Activated CD4-positive, alpha-beta T cell treated with anti-CD3 and anti-CD28 coated beads for 36 hours (primary cell): ENCODE data around the gene RTN4R. TPM values are rescaled to one million over a fixed set of nuclear protein-coding genes. Genes with fewer than 3 reads are reported as not detected.
"Not testable (repeated sequence)": the region's sequence is repeated elsewhere in the genome, so short reads cannot be mapped to it uniquely, and the experiment has no call there.

Source experiments
- ATAC-seq: fragments of 200-7000 bp; cut with Tn5 transposase; one replicate; pipeline ENCODE4 v1.10.0; 2021; ENCODE audit warnings: mild to moderate bottlenecking, moderate library complexity
- CTCF ChIA-PET: fragments of 350-600 bp; sonication (Branson Sonifier 250); formaldehyde crosslinking; loops from one replicate; lab custom pipeline; 2021; ENCODE audit warnings: antibody characterized with exemption; lab: Charles Lee
- POLR2A ChIA-PET: fragments of 350-600 bp; sonication (Branson Sonifier 250); formaldehyde crosslinking; loops from one replicate; lab custom pipeline; 2021; ENCODE audit warnings: antibody characterized with exemption, inconsistent platforms; lab: Charles Lee
- DNase-seq: peaks from one replicate; pipeline ENCODE4 v3.0.0-alpha.2; 2020
- H3K27ac Mint-ChIP-seq: one replicate; pipeline ENCODE4 v1.8.0; 2021; ENCODE audit warnings: mixed read lengths
- H3K27me3 Mint-ChIP-seq: one replicate; pipeline ENCODE4 v1.8.0; 2021; ENCODE audit warnings: mixed read lengths
- H3K36me3 Mint-ChIP-seq: one replicate; pipeline ENCODE4 v1.8.0; 2021; ENCODE audit warnings: low read depth, mixed read lengths
- H3K4me1 Mint-ChIP-seq: one replicate; pipeline ENCODE4 v1.8.0; 2021; ENCODE audit warnings: mixed read lengths
- H3K4me3 Mint-ChIP-seq: one replicate; pipeline ENCODE4 v1.8.0; 2021; ENCODE audit warnings: mild to moderate bottlenecking, moderate library complexity, mixed read lengths
- H3K9me3 Mint-ChIP-seq: one replicate; pipeline ENCODE4 v1.8.0; 2021; ENCODE audit warnings: low read depth, mixed read lengths
- intact Hi-C, 2 experiments: fragments of 100-400 bp; cut with DNase I in 1 of 2; cut with micrococcal nuclease in 1 of 2; formaldehyde crosslinking; loops; one replicate each; pipeline versions ENCODE4 v1.14.2 to v1.15.1; 2022 to 2024; cut with DNase I, micrococcal nuclease
- total RNA-seq, 2 experiments: library from RNA; stranded (reverse); gene quantifications; one replicate each; pipeline ENCODE4 v1.2.3, GENCODE V29; 2021

RTN4R gene
- total RNA-seq, 2 experiments from 2014 or later: 2.2 to 2.3 TPM

DNA sequence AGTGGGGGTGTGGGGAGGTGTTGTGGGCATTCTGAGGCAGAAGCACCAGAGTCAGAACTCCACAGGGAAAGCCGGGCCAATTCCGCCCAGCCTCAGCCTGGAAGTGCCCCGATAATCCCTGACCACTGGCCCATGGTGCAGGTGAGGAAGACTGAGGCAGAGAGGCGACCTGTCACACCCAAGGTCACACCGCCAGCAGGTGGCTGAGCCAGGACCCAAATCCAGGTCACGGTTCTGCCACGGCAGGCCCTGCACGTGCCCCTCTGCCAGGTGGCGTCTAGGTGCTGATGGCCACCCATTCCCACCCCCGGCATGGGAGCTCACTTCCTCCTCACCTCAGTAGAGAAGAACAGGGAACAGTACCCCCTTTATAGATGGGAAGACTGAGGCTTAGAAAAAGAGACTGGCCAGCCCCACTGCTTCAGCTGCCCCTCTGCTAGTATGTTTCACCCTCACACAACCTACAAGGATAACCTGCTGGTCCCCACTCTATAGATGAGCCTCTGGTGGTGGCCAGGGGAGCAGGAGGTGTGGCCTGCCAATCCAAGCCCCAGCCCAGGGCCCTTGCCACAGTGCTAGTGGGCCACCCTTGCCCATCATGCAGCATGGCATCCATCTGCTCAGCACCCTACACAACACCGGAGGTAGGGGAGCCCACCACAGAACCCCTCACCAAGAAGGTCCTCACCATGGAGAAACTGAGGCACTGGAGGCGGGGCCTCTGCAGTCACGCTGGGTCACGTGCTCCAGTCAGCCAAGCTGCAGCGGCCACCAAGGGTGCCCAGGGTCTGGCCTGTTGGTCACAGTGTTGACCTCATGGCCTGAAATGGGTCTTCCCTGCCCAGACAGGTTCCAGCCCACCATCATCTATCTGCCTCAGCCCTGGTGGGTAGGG, 2.1 kb downstream of the RTN4R start:
- POLR2A ChIA-PET: interaction anchor here (0.6 kb wide), 1 partner anchor 112 kb away, joined by 3 read pairs; no protein-coding TSS in a partner anchor
- H3K36me3 Mint-ChIP-seq, H3K4me1 Mint-ChIP-seq, H3K27ac Mint-ChIP-seq, ATAC-seq, H3K27me3 Mint-ChIP-seq, CTCF ChIA-PET, H3K9me3 Mint-ChIP-seq, DNase-seq, H3K4me3 Mint-ChIP-seq: not testable (repeated sequence)
- intact Hi-C loops: loop anchor here in 1 of 2 experiments (5.0 kb wide), 1 partner anchor 109 kb away; no protein-coding TSS in a partner anchor

DNA sequence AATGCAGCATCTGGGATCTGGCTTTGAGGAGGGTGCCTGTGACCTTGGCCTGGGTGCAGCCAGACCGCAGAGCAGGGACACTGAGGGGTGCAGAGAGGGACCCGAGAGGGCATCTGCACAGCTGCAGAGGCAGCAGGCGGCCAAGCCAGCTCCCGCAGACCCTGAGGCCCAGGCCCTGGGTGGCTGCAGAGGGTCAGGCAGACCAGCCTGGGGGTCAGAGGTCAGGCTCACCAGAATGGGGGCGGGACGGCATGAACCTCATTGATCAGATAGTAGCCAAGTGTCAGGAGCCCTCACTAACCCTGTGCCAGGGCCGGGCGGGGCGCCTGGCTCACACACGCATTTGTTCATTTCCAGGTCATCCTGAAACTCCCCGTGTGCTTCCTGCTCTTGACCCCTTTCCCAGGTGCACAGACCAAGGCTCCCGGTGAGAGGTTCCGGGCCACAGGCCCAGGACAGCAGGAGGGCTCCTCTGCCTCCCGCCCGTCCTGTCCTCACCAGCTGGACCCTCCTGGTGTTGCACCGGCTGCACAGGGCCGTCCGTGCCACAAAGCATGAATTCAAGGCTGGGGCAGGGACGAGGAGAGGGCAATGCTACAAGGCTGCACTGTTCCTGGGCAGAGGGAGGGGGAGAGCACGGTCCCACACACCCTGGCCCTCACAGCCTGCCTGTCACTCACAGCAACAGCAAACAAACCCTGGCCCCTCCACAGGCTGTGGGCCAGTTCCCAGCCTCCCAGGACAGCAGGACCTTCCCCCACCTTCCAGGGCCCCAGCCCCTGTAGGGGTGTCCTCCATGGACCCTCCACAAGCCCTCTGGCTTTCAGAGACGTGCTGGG, 3.3 kb downstream of the RTN4R start:
- Mint-ChIP-seq H3K27ac (no peak overlapping the region), H3K4me3 (no peak overlapping the region), H3K4me1 (no peaks in the 10 kb centered on the region), H3K27me3 (peaks cover 4% of the 10 kb centered on the region), H3K36me3 (no peaks in the 10 kb centered on the region), H3K9me3 (no peaks in the 10 kb centered on the region)
- POLR2A ChIA-PET: interaction anchor here (0.6 kb wide), 1 partner anchor 111 kb away, joined by 3 read pairs; no protein-coding TSS in a partner anchor
- CTCF ChIA-PET: no interaction called here
- ATAC-seq: no peak
- intact Hi-C loops: loop anchor here in 1 of 2 experiments (5.0 kb wide), 1 partner anchor 108 kb away; no protein-coding TSS in a partner anchor
- no peak for DNase-seq

DNA sequence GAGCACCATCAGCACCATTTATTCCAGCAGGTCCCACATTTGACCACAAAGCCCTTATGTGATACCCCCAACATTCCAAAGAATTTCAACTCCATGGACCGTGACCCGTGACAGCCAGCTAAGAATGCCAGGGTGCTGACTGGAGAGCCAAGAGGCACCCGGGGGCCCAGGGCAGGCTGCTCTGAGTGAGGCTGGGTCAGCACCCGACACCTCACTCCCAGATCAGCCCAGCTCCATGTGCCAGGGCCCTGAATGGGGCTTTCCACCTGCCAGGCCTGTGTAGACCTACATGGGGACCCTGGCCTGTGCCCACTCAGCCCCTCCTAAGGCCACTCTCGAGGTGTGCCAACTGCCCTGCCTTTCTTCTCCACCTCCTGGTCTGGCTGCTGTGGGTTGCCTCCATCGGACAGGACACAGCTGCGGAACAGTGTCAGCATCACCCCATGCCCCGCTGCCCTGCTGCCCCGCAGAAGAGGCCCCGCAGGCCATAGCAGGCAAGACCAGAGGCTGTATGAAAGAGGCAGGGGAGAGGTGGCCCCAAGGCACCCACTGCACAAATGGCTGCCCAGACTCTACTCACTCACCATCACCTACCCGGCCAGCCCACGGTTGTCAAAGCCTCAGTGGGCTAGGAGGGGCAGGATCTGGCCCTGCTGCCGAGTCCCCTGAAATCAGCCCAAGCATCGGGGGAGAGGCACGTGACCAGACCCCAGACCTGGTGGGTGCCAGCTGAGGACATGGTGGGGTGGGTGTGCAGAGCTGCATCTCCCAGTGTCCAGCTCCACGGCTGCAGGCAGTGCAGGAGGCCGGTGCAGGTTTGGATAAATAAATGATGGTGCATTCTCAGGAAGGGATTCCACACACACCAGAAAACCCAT, 4.5 kb downstream of the RTN4R start:
- CTCF ChIA-PET: interaction anchor here (1.3 kb wide), 1 partner anchor 29 kb away, joined by 4 read pairs; no protein-coding TSS in a partner anchor
- H3K36me3 Mint-ChIP-seq, DNase-seq, H3K27me3 Mint-ChIP-seq, H3K9me3 Mint-ChIP-seq, H3K27ac Mint-ChIP-seq, intact Hi-C loops, ATAC-seq, H3K4me3 Mint-ChIP-seq, POLR2A ChIA-PET, H3K4me1 Mint-ChIP-seq: not testable (repeated sequence)

DNA sequence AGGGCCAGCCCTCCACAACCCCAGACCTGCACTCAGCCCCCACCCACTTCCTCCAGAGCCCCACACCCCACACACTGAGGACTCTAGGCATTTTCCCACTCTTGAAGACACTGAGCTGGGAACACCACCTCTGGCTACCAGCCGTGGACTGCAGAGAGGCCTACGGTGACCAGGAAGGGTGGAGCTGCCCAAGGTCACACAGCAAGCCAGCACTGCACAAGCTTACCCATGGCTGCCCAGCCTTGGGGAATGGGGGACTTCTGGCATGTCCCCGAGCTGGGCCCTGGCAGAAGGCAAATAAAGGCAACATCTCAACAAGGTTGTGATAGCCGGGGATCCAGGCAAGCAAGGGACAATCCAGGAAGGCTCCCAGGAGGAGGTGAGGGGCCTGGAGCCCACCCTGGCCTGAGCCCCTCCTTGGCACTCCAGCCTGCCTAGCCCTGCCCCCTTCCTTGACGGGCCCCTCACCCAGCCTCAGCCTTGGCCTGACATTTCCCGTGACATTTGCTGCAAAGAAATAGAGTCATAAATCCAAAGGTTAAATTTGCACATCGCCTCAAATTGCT, 5.5 kb downstream of the RTN4R start:
- Mint-ChIP-seq H3K27me3 (peaks cover 2% of the 10 kb centered on the region), H3K4me1 (no peaks in the 10 kb centered on the region), H3K9me3 (no peaks in the 10 kb centered on the region), H3K27ac (no peak overlapping the region), H3K4me3 (no peak overlapping the region), H3K36me3 (no peaks in the 10 kb centered on the region)
- ChIA-PET CTCF (interaction anchor here (1.3 kb wide), 1 partner anchor 30 kb away, joined by 4 read pairs; no protein-coding TSS in a partner anchor), POLR2A (no interaction called here)
- intact Hi-C loops: no loop called here
- DNase-seq (no peak), ATAC-seq (no peak)

DNA sequence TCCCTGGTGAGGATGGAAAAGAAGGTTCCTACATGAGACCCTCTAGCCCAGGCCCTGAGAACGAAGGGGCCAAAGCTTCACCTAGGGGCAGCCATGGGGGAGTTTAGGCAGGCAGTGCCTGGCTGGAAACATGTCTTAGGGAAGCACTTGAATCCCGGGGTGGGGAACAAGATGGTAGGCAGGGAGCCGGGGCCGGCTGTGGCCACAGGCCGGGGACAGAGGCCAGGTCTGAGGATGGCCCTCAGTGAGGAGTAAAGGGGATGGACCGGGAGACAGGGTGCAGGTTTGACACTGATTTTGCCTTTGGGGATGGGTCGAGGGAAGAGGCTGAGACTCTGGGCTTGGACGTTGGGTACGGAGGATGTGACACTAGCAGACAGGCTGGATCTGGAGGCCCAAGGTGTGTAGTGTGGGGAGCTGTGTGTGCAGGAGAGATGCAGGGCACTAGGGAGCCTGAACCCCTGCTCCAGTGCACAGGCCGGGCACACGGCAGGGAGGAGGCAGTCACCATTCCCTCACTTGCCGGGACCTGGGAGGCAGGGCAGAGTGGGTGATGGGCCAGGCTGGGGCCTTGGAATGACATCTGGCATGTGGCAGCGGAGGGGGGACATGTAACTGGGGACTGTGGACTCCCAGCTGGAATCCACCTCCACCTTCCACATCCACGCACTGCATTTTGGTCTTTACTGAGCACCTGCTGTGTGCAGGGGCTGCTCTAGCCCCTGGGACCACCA, 6.1 kb downstream of the RTN4R start:
- H3K4me1 Mint-ChIP-seq: no peaks in the 10 kb centered on the region
- no peaks in the 10 kb centered on the region for H3K9me3 Mint-ChIP-seq
- DNase-seq (no peak), ATAC-seq (no peak)
- H3K4me3 Mint-ChIP-seq: no peak overlapping the region
- H3K27me3 Mint-ChIP-seq: peaks cover 2% of the 10 kb centered on the region
- H3K27ac Mint-ChIP-seq: no peak overlapping the region
- H3K36me3 Mint-ChIP-seq: no peaks in the 10 kb centered on the region
- intact Hi-C loops: no loop called here
- ChIA-PET CTCF (interaction anchor here (1.3 kb wide), 1 partner anchor 31 kb away, joined by 4 read pairs; no protein-coding TSS in a partner anchor), POLR2A (no interaction called here)

DNA sequence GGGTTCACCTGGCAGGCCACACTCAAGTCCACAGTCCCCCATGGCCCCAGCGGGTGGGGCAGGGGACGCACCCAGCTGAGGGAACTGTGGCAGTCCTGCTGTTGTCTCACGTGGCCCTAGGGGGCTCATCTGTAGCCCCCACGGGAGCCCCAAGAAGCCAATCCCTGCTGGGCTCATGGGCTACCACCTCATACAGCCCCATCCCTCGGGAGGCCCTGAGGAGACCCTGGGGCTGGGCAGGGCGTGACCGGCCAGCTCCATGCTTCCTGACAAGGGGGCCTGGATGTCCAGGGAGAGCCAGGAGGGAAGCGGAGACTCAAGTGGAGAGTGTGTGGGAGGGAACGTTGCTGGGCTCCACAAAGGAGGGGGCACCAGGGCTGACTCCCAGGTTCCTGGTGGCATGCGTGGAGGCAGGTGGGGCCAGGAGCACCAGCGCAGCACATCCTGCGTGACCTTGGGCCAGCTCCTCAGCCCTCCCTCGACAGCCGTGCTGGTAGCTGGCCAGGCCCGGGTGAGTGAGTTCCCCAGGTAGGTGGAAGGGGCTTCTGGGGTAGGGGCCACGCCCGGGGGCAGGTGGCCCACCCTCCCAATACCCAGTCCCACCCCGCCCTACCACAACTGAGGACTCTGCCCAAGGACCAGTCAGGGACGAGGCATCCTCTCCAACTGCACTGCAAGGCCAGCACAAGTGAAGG, 7.9 kb downstream of the RTN4R start:
- no peak overlapping the region for H3K27ac Mint-ChIP-seq
- no peaks in the 10 kb centered on the region for H3K4me1 Mint-ChIP-seq
- H3K4me3 Mint-ChIP-seq: no peak overlapping the region
- CTCF ChIA-PET: no interaction called here
- intact Hi-C loops: no loop called here
- no peak for DNase-seq
- no peaks in the 10 kb centered on the region for H3K36me3 Mint-ChIP-seq
- H3K27me3 Mint-ChIP-seq: no peaks in the 10 kb centered on the region
- no peaks in the 10 kb centered on the region for H3K9me3 Mint-ChIP-seq
- ATAC-seq: no peak
- POLR2A ChIA-PET: no interaction called here

DNA sequence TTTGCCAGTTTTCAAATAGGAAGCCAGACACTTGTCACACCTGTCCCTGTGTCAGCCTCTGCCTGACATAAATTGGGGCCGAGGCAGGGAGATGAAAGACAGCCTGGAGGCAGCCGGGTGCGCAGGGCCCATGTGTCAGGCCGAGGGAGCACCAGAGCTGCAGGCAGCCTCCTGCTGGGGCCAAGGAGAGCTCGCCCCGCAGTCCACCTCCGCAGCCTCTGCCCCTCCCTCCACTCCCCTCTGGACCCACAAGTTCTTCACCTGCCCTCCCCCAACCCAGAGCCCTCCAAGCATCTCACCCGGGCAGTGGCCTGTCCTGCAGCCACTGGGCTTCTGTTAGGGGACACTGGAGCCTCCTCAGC, 8.8 kb downstream of the RTN4R start:
- ATAC-seq: no peak

DNA sequence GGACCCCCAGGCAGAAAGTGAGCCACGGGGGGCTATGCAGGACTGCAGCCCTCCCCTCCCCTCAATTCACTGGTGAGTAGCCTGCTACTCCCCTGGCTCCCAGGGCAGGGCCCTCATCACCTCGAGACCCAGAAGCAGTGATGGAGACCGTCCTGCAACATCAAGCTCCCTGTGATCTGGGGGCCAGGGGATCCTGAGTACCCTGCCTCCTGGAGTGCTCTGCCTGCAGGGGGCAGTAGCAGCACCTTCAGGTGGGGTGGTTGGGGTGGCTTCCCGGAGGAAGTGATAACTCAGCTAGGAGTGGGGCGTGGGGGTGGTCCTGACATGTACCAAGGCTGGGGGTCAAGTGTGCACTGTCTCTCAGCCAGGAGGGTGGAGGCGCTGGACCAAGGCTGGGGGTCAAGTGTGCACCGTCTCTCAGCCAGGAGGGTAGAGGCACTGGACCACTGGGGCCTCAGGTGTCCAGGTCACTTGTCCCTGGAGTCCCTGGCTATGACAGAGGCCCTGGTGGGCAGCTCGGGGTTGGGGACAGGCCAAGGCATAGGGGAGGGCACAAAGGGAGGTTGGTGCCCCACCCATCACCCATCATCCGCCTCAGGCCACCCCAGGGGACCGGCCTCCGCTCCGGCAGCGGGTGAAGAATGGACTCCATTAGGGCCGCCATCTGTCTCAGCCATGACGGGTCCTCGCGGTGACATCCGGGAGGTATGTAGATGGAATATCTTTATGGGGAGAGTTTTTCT, 9.4 kb downstream of the RTN4R start:
- peak; percentile 61 for DNase-seq
- no peaks in the 10 kb centered on the region for H3K36me3 Mint-ChIP-seq
- intact Hi-C loops: no loop called here
- H3K4me1 Mint-ChIP-seq: peaks cover 9% of the 10 kb centered on the region
- peak; percentile 44 for ATAC-seq
- H3K9me3 Mint-ChIP-seq: no peaks in the 10 kb centered on the region
- ChIA-PET CTCF (interaction anchor here (0.7 kb wide), 1 partner anchor 175 kb away, joined by 3 read pairs; no protein-coding TSS in a partner anchor), POLR2A (no interaction called here)
- H3K27ac Mint-ChIP-seq: no peak overlapping the region
- no peak overlapping the region for H3K4me3 Mint-ChIP-seq
- no peaks in the 10 kb centered on the region for H3K27me3 Mint-ChIP-seq

More for the DNA sequence above, 8.8 kb downstream of the RTN4R start:
- ChIA-PET CTCF (no interaction called here), POLR2A (no interaction called here)
- Mint-ChIP-seq H3K4me1 (peaks cover 7% of the 10 kb centered on the region), H3K27ac (no peak overlapping the region), H3K9me3 (no peaks in the 10 kb centered on the region), H3K36me3 (no peaks in the 10 kb centered on the region), H3K4me3 (no peak overlapping the region), H3K27me3 (no peaks in the 10 kb centered on the region)
- no peak for DNase-seq
- intact Hi-C loops: no loop called here

DNA sequence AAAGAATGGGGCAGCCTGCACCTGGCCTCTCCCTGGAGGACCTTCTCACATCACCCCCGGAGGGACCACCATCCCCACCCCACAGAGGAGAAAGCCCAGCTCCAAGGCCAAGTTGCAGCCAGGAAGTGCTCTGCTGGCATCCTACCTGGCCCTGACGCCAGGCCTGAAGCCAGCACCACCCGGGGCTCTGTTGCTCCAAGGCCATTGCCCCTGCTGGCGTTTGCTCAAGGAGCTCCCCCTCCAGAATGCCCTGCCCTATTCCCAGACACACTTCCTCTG, 10.2 kb downstream of the RTN4R start:
- intact Hi-C loops: no loop called here
- Mint-ChIP-seq H3K27ac (no peak overlapping the region), H3K9me3 (no peaks in the 10 kb centered on the region), H3K4me1 (peaks cover 9% of the 10 kb centered on the region), H3K4me3 (no peak overlapping the region), H3K36me3 (no peaks in the 10 kb centered on the region), H3K27me3 (no peaks in the 10 kb centered on the region)
- CTCF ChIA-PET: interaction anchor here (0.7 kb wide), 1 partner anchor 176 kb away, joined by 3 read pairs; no protein-coding TSS in a partner anchor
- DNase-seq (no peak), ATAC-seq (no peak)
- POLR2A ChIA-PET: no interaction called here
